Fibroblast of lung (primary cell): ENCODE data around the gene ASAH2. TPM values are rescaled to one million over a fixed set of nuclear protein-coding genes. Genes with fewer than 3 reads are reported as not detected.

Experiments used
- DNase-seq, 2 donors: peaks; one replicate each; pipeline versions ENCODE4 v3.0.0 to v3.0.0-alpha.2; 2010; ENCODE audit warnings: low read depth in 2 of 2
- H2AFZ ChIP-seq: 2 replicates; pipeline ENCODE4 v1.5.1; 2012; ENCODE audit warnings: low read length, control low read depth, inconsistent platforms
- H3K27ac ChIP-seq: 2 replicates; pipeline ENCODE4 v1.5.1; 2011; ENCODE audit warnings: low read length, control low read depth; ENCODE audit not compliant: insufficient read depth
- H3K27me3 ChIP-seq: 2 replicates; pipeline ENCODE4 v1.5.1; 2011; ENCODE audit warnings: mild to moderate bottlenecking, low read length; ENCODE audit not compliant: control insufficient read depth, insufficient read depth
- H3K36me3 ChIP-seq: 2 replicates; pipeline ENCODE4 v1.5.1; 2011; ENCODE audit warnings: low read length; ENCODE audit not compliant: control insufficient read depth, insufficient read depth
- H3K4me1 ChIP-seq: 2 replicates; pipeline ENCODE4 v1.5.1; 2011; ENCODE audit warnings: low read length; ENCODE audit not compliant: control insufficient read depth, insufficient read depth; ENCODE audit errors: extremely low read depth
- H3K4me2 ChIP-seq: 2 replicates; pipeline ENCODE4 v1.5.1; 2011; ENCODE audit warnings: low read length, control low read depth; ENCODE audit not compliant: insufficient read depth; ENCODE audit errors: extremely low read depth
- H3K4me3 ChIP-seq, 4 experiments: fragments of 200-600 bp in 1 of 4; sonication (generic) in 1 of 4; replicated peaks in 1 of 4; 2 replicates each; pipeline ENCODE4 v1.5.1; 2011 to 2016; ENCODE audit warnings: low read length in 4 of 4, low read depth in 3 of 4, mild to moderate bottlenecking in 3 of 4, control low read depth in 2 of 4, inconsistent platforms in 1 of 4, mixed read lengths in 1 of 4; ENCODE audit not compliant: insufficient read depth in 1 of 4; ENCODE audit errors: control extremely low read depth in 1 of 4
- H3K79me2 ChIP-seq: 2 replicates; pipeline ENCODE4 v1.5.1; 2012; ENCODE audit warnings: mild to moderate bottlenecking, low read length, inconsistent platforms; ENCODE audit not compliant: control insufficient read depth, insufficient read depth
- H3K9ac ChIP-seq: 2 replicates; pipeline ENCODE4 v1.5.1; 2011; ENCODE audit warnings: mild to moderate bottlenecking, low read length, control low read depth; ENCODE audit not compliant: insufficient read depth
- H3K9me3 ChIP-seq: 2 replicates; pipeline ENCODE4 v1.5.1; 2012; ENCODE audit warnings: low read depth, low read length; ENCODE audit not compliant: control insufficient read depth, insufficient read depth
- H4K20me1 ChIP-seq: 2 replicates; pipeline ENCODE4 v1.5.1; 2011; ENCODE audit warnings: low read length; ENCODE audit not compliant: control insufficient read depth, insufficient read depth; ENCODE audit errors: extremely low read depth
- EZH2 ChIP-seq: IDR thresholded peaks from 2 replicates; pipeline ENCODE4 v1.5.1; 2012; ENCODE audit warnings: low read length, control low read depth, mild to moderate bottlenecking; ENCODE audit errors: missing control alignments
- polyA plus RNA-seq, 2 donors: library from polyadenylated mRNA; depleted of rRNA in 1 of 2; stranded (reverse) in 1 of 2; unstranded in 1 of 2; fragments of >200 nt; gene quantifications; 2 replicates each; pipeline ENCODE4 v1.2.1, GENCODE V29; 2011 to 2012; ENCODE audit warnings: missing spikeins in 1 of 2
- total RNA-seq: library from RNA; depleted of rRNA; stranded (reverse); fragments of >200 nt; gene quantifications from 2 replicates; pipeline ENCODE4 v1.2.1, GENCODE V29; 2014
- TF ChIP-seq, protein P1 (sequence below), 2 donors: IDR thresholded peaks in 1 of 2; conservative IDR thresholded peaks in 1 of 2; 1 replicate in 1 of 2; 2 replicates in 1 of 2; pipeline ENCODE4 v1.5.1; 2011 to 2012; ENCODE audit warnings: low read length in 2 of 2, control low read depth in 1 of 2, inconsistent platforms in 1 of 2, low read depth in 1 of 2, mild to moderate bottlenecking in 1 of 2

Gene ASAH2
- total and polyA plus RNA-seq, 2 donors (not counting 1 experiment from before 2014, with no cell fraction given): 0.99 to 2.4 TPM

DNA sequence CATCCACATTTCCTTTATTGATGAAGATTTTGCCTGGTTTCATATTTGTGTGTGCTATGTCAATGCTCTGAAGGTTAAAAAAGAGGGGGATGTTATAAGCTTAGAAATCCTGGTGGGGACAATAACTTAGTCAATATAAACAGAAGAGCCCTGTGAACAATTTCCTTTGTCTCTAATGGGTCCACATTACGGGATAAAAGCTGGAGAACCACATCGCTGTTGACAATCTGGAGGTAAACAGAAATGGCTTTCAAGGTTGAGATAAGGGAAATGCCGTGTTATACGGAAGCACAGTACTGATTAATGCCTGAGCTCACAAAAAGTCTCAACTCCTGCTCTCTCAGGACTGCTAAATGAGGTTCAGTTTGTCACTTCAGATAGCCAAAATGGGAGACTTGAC, 16.8 kb downstream of the ASAH2 start:
- H2AFZ ChIP-seq: no peak overlapping the region
- no peaks in the 10 kb centered on the region for H4K20me1 ChIP-seq
- no peaks in the 10 kb centered on the region for H3K36me3 ChIP-seq
- H3K4me1 ChIP-seq: no peaks in the 10 kb centered on the region
- no peak for DNase-seq
- TF ChIP-seq, protein P1, sequence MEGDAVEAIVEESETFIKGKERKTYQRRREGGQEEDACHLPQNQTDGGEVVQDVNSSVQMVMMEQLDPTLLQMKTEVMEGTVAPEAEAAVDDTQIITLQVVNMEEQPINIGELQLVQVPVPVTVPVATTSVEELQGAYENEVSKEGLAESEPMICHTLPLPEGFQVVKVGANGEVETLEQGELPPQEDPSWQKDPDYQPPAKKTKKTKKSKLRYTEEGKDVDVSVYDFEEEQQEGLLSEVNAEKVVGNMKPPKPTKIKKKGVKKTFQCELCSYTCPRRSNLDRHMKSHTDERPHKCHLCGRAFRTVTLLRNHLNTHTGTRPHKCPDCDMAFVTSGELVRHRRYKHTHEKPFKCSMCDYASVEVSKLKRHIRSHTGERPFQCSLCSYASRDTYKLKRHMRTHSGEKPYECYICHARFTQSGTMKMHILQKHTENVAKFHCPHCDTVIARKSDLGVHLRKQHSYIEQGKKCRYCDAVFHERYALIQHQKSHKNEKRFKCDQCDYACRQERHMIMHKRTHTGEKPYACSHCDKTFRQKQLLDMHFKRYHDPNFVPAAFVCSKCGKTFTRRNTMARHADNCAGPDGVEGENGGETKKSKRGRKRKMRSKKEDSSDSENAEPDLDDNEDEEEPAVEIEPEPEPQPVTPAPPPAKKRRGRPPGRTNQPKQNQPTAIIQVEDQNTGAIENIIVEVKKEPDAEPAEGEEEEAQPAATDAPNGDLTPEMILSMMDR (conservative IDR thresholded peaks at IDR 0.05 in 1 of 2, IDR thresholded peaks at IDR 0.05 in 1 of 2; ENCODE audit: low read depth in 1 of 2, low read length in 2 of 2): no peak
- TF ChIP-seq EZH2: no peak
- peaks cover 16% of the 10 kb centered on the region for H3K27me3 ChIP-seq
- no peaks in the 10 kb centered on the region for H3K9me3 ChIP-seq
- no peak overlapping the region for H3K9ac ChIP-seq
- no peak overlapping the region for H3K27ac ChIP-seq
- H3K79me2 ChIP-seq: no peaks in the 10 kb centered on the region
- H3K4me3 ChIP-seq: no peak overlapping the region
- H3K4me2 ChIP-seq: no peak overlapping the region

DNA sequence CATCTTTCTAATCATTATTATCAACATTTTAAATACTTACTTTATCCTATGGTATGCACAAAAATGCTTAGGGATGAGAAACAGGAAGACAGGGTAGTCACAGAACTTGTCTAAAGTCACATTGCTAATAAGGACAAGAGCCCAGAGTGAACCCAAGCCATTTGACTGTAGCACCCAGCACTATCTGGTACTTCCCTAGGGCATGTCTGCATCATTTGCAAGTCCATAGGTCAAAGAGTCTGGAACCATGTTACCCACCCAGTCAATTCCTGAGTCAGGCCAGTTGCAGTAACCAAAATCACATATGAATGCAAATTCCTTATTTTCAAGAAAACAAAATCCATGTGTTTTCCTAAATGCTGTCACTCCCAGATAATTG, 19.1 kb downstream of the ASAH2 start:
- Histone ChIP-seq H3K4me1 (no peaks in the 10 kb centered on the region), H3K27me3 (peaks cover 16% of the 10 kb centered on the region)
- DNase-seq: no peak

DNA sequence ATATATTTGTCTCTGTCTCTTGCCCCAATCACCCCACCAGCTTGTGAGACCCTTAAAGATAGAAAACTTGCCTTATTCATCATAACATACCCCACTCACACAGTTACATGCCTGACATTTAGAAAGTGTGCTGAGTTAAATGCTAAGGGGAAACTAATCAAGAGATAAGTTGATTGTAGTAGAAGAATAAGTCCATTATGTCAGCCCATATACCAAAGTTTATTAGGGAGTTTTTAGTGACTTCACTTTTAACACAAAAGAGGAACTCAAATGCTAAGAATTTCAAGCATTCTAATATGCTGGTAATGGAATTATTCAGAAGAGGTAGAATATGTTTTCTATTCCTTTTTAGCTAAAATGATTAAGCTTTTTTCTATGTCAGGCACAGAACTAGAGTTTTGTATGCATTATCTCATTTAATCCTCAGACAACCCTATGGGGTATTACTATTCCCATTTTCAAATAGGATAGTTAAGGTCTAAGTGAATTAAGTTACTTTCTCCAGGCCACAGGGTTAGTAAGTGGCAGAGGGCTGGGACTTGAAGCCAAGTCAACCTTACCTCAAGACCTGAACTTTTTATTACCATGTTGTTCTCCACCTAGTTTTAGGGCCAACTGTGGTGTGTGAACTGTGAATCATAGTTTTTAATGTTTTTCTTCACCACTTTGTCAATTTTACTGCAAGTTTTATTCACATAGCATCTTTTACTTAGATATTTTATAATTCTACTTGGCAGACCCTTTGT, 19.6 kb downstream of the ASAH2 start:
- no peak for TF ChIP-seq EZH2
- TF ChIP-seq, protein P1 (conservative IDR thresholded peaks at IDR 0.05 in 1 of 2, IDR thresholded peaks at IDR 0.05 in 1 of 2; ENCODE audit: low read depth in 1 of 2, low read length in 2 of 2): no peak
- Histone ChIP-seq H3K9me3 (no peaks in the 10 kb centered on the region), H2AFZ (no peak overlapping the region), H3K4me2 (no peak overlapping the region), H3K36me3 (no peaks in the 10 kb centered on the region), H4K20me1 (no peaks in the 10 kb centered on the region), H3K27ac (no peak overlapping the region), H3K27me3 (peaks cover 16% of the 10 kb centered on the region), H3K4me3 (no peak overlapping the region), H3K9ac (no peak overlapping the region), H3K79me2 (no peaks in the 10 kb centered on the region), H3K4me1 (no peaks in the 10 kb centered on the region)
- DNase-seq: no peak

More for the DNA sequence above, 19.1 kb downstream of the ASAH2 start:
- H3K9ac ChIP-seq: no peak overlapping the region
- no peak overlapping the region for H3K4me3 ChIP-seq
- no peaks in the 10 kb centered on the region for H3K79me2 ChIP-seq
- H3K9me3 ChIP-seq: no peaks in the 10 kb centered on the region
- H3K4me2 ChIP-seq: no peak overlapping the region
- no peak overlapping the region for H3K27ac ChIP-seq
- no peaks in the 10 kb centered on the region for H3K36me3 ChIP-seq
- TF ChIP-seq, protein P1 (conservative IDR thresholded peaks at IDR 0.05 in 1 of 2, IDR thresholded peaks at IDR 0.05 in 1 of 2; ENCODE audit: low read depth in 1 of 2, low read length in 2 of 2): no peak
- no peak for TF ChIP-seq EZH2
- no peak overlapping the region for H2AFZ ChIP-seq
- H4K20me1 ChIP-seq: no peaks in the 10 kb centered on the region
